Uterus (tissue), 4 donors: ENCODE data around the gene ATAD1. TPM values are rescaled to one million over a fixed set of nuclear protein-coding genes. Genes with fewer than 3 reads are reported as not detected.

Source experiments
- DNase-seq, 2 donors: peaks; one replicate each; pipeline ENCODE4 v3.0.0-alpha.2; 2019 to 2020
- H3K27ac ChIP-seq, 2 donors: fragments of 200-600 bp; sonication (generic); 1 replicate in 1 of 2; 2 replicates in 1 of 2; pipeline ENCODE4 v1.5.1; 2016 to 2018
- H3K27me3 ChIP-seq, 2 donors: fragments of 200-600 bp; sonication (generic); one replicate each; pipeline ENCODE4 v1.5.1; 2018 to 2019; ENCODE audit warnings: control low read depth in 1 of 2
- H3K36me3 ChIP-seq, 2 donors: fragments of 200-600 bp; sonication (generic); one replicate each; pipeline ENCODE4 v1.5.1; 2019; ENCODE audit warnings: control low read depth in 1 of 2
- H3K4me1 ChIP-seq, 2 donors: fragments of 200-600 bp; sonication (generic); one replicate each; pipeline ENCODE4 v1.5.1; 2018 to 2019; ENCODE audit warnings: control low read depth in 1 of 2
- H3K4me3 ChIP-seq, 2 donors: fragments of 200-600 bp; sonication (generic); 1 replicate in 1 of 2; 2 replicates in 1 of 2; pipeline ENCODE4 v1.5.1; 2018 to 2019; ENCODE audit warnings: mild to moderate bottlenecking in 1 of 2
- H3K9me3 ChIP-seq, 2 donors: fragments of 200-600 bp; sonication (generic); one replicate each; pipeline ENCODE4 v1.5.1; 2019; ENCODE audit warnings: control low read depth in 1 of 2
- CTCF ChIP-seq, 4 experiments: fragments of 200-600 bp in 2 of 4; fragments of 450-650 bp in 2 of 4; sonication (generic) in 2 of 4; IDR thresholded peaks; one replicate each; pipeline ENCODE4 v1.5.1; 2016 to 2019; ENCODE audit warnings: antibody characterized with exemption in 4 of 4, mild to moderate bottlenecking in 2 of 4, moderate library complexity in 1 of 4
- POLR2A ChIP-seq, 2 donors: fragments of 450-650 bp; IDR thresholded peaks; one replicate each; pipeline ENCODE4 v1.6.1; 2016; ENCODE audit warnings: antibody characterized with exemption in 2 of 2, mild to moderate bottlenecking in 1 of 2, moderate library complexity in 1 of 2
- intact Hi-C: fragments of 100-400 bp; cut with DNase I; formaldehyde crosslinking; loops from one replicate; pipeline ENCODE4 v1.15.1; 2023; ENCODE audit warnings: low total_unique reads
- total RNA-seq, 4 donors: library from RNA; depleted of rRNA in 3 of 4; stranded (reverse); fragments of >200 nt in 3 of 4; gene quantifications; one replicate each; pipeline versions ENCODE4 v1.1.0 to v1.2.4, GENCODE V29; 2014 to 2023
- donor health status: DM: yes; HTN: yes; CAD: no.

ATAD1 gene
- total RNA-seq, 4 donors from 2014 or later, result 13.8 to 69.9 (median 31.5) TPM

- Histone ChIP-seq H3K36me3 (no peaks in the 10 kb centered on the region), H3K27me3 (no peaks in the 10 kb centered on the region), H3K4me1 (no peaks in the 10 kb centered on the region), H3K27ac (no peak overlapping the region), H3K9me3 (no peaks in the 10 kb centered on the region), H3K4me3 (no peak overlapping the region)
- intact Hi-C loops, result no loop called here
- no peak for DNase-seq
- TF ChIP-seq POLR2A (IDR thresholded peaks at IDR 0.05) (no peak), CTCF (IDR thresholded peaks at IDR 0.05) (no peak)
Measured at GRCh38 chr10:87844837-87845623, 27.0 kb upstream of the ATAD1 start.

- Histone ChIP-seq H3K27ac (no peak overlapping the region), H3K4me3 (no peak overlapping the region), H3K4me1 (no peaks in the 10 kb centered on the region), H3K27me3 (no peaks in the 10 kb centered on the region), H3K9me3 (no peaks in the 10 kb centered on the region), H3K36me3 (no peaks in the 10 kb centered on the region)
- intact Hi-C loops, result no loop called here
- TF ChIP-seq CTCF (IDR thresholded peaks at IDR 0.05), result no peak
- no peak for TF ChIP-seq POLR2A (IDR thresholded peaks at IDR 0.05)
- no peak for DNase-seq
Measured at GRCh38 chr10:87843714-87844113, 25.7 kb upstream of the ATAD1 start.

GRCh38 chr10:87842776-87843497 lies 24.9 kb upstream of the ATAD1 start:
- no peak for DNase-seq
- Histone ChIP-seq H3K9me3 (no peaks in the 10 kb centered on the region), H3K4me3 (no peak overlapping the region), H3K4me1 (no peaks in the 10 kb centered on the region), H3K36me3 (no peaks in the 10 kb centered on the region), H3K27me3 (no peaks in the 10 kb centered on the region), H3K27ac (no peak overlapping the region)
- intact Hi-C loops, result no loop called here
- no peak for TF ChIP-seq CTCF (IDR thresholded peaks at IDR 0.05)

GRCh38 chr10:87842220-87842641 lies 24.2 kb upstream of the ATAD1 start:
- Histone ChIP-seq H3K27ac (no peak overlapping the region), H3K27me3 (no peaks in the 10 kb centered on the region), H3K9me3 (no peaks in the 10 kb centered on the region), H3K4me3 (no peak overlapping the region), H3K4me1 (no peaks in the 10 kb centered on the region), H3K36me3 (no peaks in the 10 kb centered on the region)
- no peak for TF ChIP-seq CTCF (IDR thresholded peaks at IDR 0.05)
- no peak for DNase-seq
- intact Hi-C loops, result no loop called here

- Histone ChIP-seq H3K4me1 (no peaks in the 10 kb centered on the region), H3K27me3 (no peaks in the 10 kb centered on the region), H3K27ac (no peak overlapping the region), H3K36me3 (no peaks in the 10 kb centered on the region), H3K4me3 (no peak overlapping the region), H3K9me3 (no peaks in the 10 kb centered on the region)
- no peak for TF ChIP-seq CTCF (IDR thresholded peaks at IDR 0.05)
- TF ChIP-seq POLR2A (IDR thresholded peaks at IDR 0.05), result no peak
- DNase-seq, result no peak
- intact Hi-C loops, result no loop called here
Measured at GRCh38 chr10:87841186-87841585, 23.2 kb upstream of the ATAD1 start.
